HG02759 (cell line): ENCODE data around the gene SIRPG.
"Not testable (repeated sequence)": the region's sequence is repeated elsewhere in the genome, so short reads cannot be mapped to it uniquely, and the experiment has no call there.

Experiments
- ATAC-seq: cut with Tn5 transposase; IDR thresholded peaks from one replicate; pipeline ENCODE4 v1.9.1; 2021; ENCODE audit warnings: mild to moderate bottlenecking, moderate library complexity; ENCODE audit not compliant: unreplicated experiment

The SIRPG gene

GRCh38 chr20:1672728-1673127 lies 15.1 kb upstream of the SIRPG start:
- no peak for ATAC-seq

- no peak for ATAC-seq
These were observed 14.5 kb upstream of the SIRPG start for GRCh38 chr20:1671891-1672669.

GRCh38 chr20:1669304-1669703 lies 11.7 kb upstream of the SIRPG start:
- ATAC-seq = no peak

- no peak for ATAC-seq
These were observed 10.0 kb upstream of the SIRPG start for GRCh38 chr20:1667502-1668085.

- ATAC-seq = no peak
These were observed 9.2 kb upstream of the SIRPG start for GRCh38 chr20:1666802-1667201.

- no peak for ATAC-seq
These were observed 7.8 kb upstream of the SIRPG start for GRCh38 chr20:1665345-1665744.

GRCh38 chr20:1664911-1665310 lies 7.3 kb upstream of the SIRPG start:
- peak; percentile 56 for ATAC-seq

GRCh38 chr20:1663917-1664316 lies 6.3 kb upstream of the SIRPG start:
- ATAC-seq = no peak

GRCh38 chr20:1661542-1662299 lies 4.1 kb upstream of the SIRPG start:
- no peak for ATAC-seq

- no peak for ATAC-seq
These were observed 2.7 kb upstream of the SIRPG start for GRCh38 chr20:1660246-1660645.

- ATAC-seq = no peak
These were observed 735 bp downstream of the SIRPG start for GRCh38 chr20:1656844-1657243.

GRCh38 chr20:1654996-1655395 lies 2.6 kb downstream of the SIRPG start:
- no peak for ATAC-seq

- ATAC-seq = no peak
These were observed 4.6 kb downstream of the SIRPG start for GRCh38 chr20:1652960-1653359.

GRCh38 chr20:1652104-1652503 lies 5.5 kb downstream of the SIRPG start:
- no peak for ATAC-seq

- no peak for ATAC-seq
These were observed 6.1 kb downstream of the SIRPG start for GRCh38 chr20:1651268-1652058.

GRCh38 chr20:1648101-1648500 lies 9.5 kb downstream of the SIRPG start:
- ATAC-seq = no peak

GRCh38 chr20:1646975-1647431 lies 10.6 kb downstream of the SIRPG start:
- no peak for ATAC-seq

GRCh38 chr20:1644101-1644962 lies 13.2 kb downstream of the SIRPG start:
- ATAC-seq = no peak

- not testable (repeated sequence) for ATAC-seq
These were observed 18.9 kb downstream of the SIRPG start for GRCh38 chr20:1638643-1639042.

- ATAC-seq = no peak
These were observed 19.8 kb downstream of the SIRPG start for GRCh38 chr20:1637755-1638154.
